K562 (cell line): ENCODE measurements around the gene TMEM69. TPM values are rescaled to one million over a fixed set of nuclear protein-coding genes. Genes with fewer than 3 reads are reported as not detected.

ENCODE experiments used
- EWSR1 ChIP-seq: fragments of 450-650 bp; IDR thresholded peaks from 2 replicates; pipeline ENCODE4 v1.6.1; 2018; ENCODE audit warnings: borderline replicate concordance, mild to moderate bottlenecking, low read depth, moderate library complexity; ENCODE audit not compliant: partially characterized antibody
- KDM4B ChIP-seq, 2 experiments: fragments of 450-650 bp in 1 of 2; sonication (generic) in 1 of 2; IDR thresholded peaks; 2 replicates each; pipeline ENCODE4 v1.6.1; 2016 to 2017; ENCODE audit warnings: borderline replicate concordance in 2 of 2, antibody characterized with exemption in 1 of 2, low read depth in 1 of 2, mild to moderate bottlenecking in 1 of 2
- MXI1 ChIP-seq: IDR thresholded peaks from 2 replicates; pipeline ENCODE4 v1.6.1; 2011; ENCODE audit warnings: low read depth, mild to moderate bottlenecking, improper control_type of control experiment, low read length
- PHB2 ChIP-seq: fragments of 450-650 bp; IDR thresholded peaks from 2 replicates; pipeline ENCODE4 v1.6.1; 2017; ENCODE audit warnings: low read depth
- RAD21 ChIP-seq, 2 experiments: fragments of 250-450 bp in 1 of 2; fragments of 450-650 bp in 1 of 2; sonication (Bioruptor Pico) in 1 of 2; formaldehyde crosslinking in 1 of 2; IDR thresholded peaks in 1 of 2; conservative IDR thresholded peaks in 1 of 2; 2 replicates each; pipeline versions ENCODE4 v1.4.0 to v1.8.0; 2020 to 2022; ENCODE audit warnings: mild to moderate bottlenecking in 2 of 2, moderate library complexity in 1 of 2
- RHOXF2B ChIP-seq: fragments of 250-450 bp; sonication (Bioruptor Pico); conservative IDR thresholded peaks from 2 replicates; pipeline ENCODE4 v1.5.1; 2021
- SMAD2 ChIP-seq: fragments of 150-350 bp; IDR thresholded peaks from 2 replicates; pipeline ENCODE4 v1.6.1; 2014; ENCODE audit warnings: low read depth, mild to moderate bottlenecking, low read length
- U2AF1 ChIP-seq: fragments of 200-400 bp; formaldehyde crosslinking; optimal IDR thresholded peaks from 2 replicates; pipeline ENCODE3; 2017; ENCODE audit warnings: mild to moderate bottlenecking, low read depth, low read length, moderate library complexity
- ZFP36 ChIP-seq: fragments of 150-350 bp; IDR thresholded peaks from 2 replicates; pipeline ENCODE4 v1.6.1; 2018; ENCODE audit warnings: low read length, low read depth; ENCODE audit not compliant: partially characterized antibody
- ZNF280A ChIP-seq: fragments of 450-650 bp; IDR thresholded peaks from 2 replicates; pipeline ENCODE4 v1.6.1; 2018; ENCODE audit warnings: mild to moderate bottlenecking, low read depth; ENCODE audit not compliant: partially characterized antibody
- ZNF395 ChIP-seq: fragments of 200-800 bp; sonication (Bioruptor generic); IDR thresholded peaks from 2 replicates; pipeline ENCODE4 v1.6.1; 2017; ENCODE audit warnings: missing genetic modification characterization, missing compliant biosample characterization
- ZNF408 ChIP-seq: fragments of 250-450 bp; sonication (Bioruptor Pico); IDR thresholded peaks from 2 replicates; pipeline ENCODE4 v1.4.0; 2020; ENCODE audit warnings: low read depth, mild to moderate bottlenecking, moderate library complexity
- polyA plus RNA-seq, 8 experiments: library from polyadenylated mRNA; depleted of rRNA in 4 of 8; stranded (reverse) in 5 of 8; unstranded in 3 of 8; fragments of >200 nt; fragmentation: Nextera tagmentation in 2 of 8; fragmentation: Illumina TruSeq in 1 of 8; extraction: Ambion mirVana in 2 of 8; extraction: Trizol in 1 of 8; gene quantifications; 2 replicates each; pipeline versions ENCODE4 v1.2.1 to v1.2.3, GENCODE V29; 2011 to 2014; ENCODE audit warnings: inconsistent platforms in 1 of 8, missing spikeins in 1 of 8
- total RNA-seq, 7 experiments: library from RNA; depleted of rRNA in 6 of 7; stranded (reverse); fragments of >200 nt in 6 of 7; fragmentation: Illumina TruSeq in 2 of 7; extraction: Trizol in 2 of 7; gene quantifications; 2 replicates each; pipeline versions ENCODE4 v1.2.1 to v1.2.3, GENCODE V29; 2011 to 2021; ENCODE audit warnings: low replicate concordance in 1 of 7
- TF ChIP-seq, protein P1 (sequence below): sonication (generic); formaldehyde crosslinking; IDR thresholded peaks from 2 replicates; pipeline ENCODE4 v1.8.1; 2023; ENCODE audit warnings: mild to moderate bottlenecking, missing genetic modification reagents
- TF ChIP-seq, protein P2 (sequence below): fragments of 450-650 bp; IDR thresholded peaks from 2 replicates; pipeline ENCODE4 v1.6.1; 2017; ENCODE audit warnings: antibody characterized with exemption, mild to moderate bottlenecking

Gene TMEM69
- total and polyA plus RNA-seq, 9 of the 15 experiments (the other 6 are each of a cell fraction or from before 2014, with no cell fraction given) = 47.3 to 248 (median 103) TPM

- TF ChIP-seq ZNF280A (no peak), ZNF395 (CRISPR knock-in tag) (peak; percentile 82; the same call in 1 of the 2 replicates), ZNF408 (CRISPR knock-in tag) (no peak), KDM4B (IDR thresholded peaks at IDR 0.05; ENCODE audit: borderline replicate concordance in 2 of 2, low read depth in 1 of 2) (0 out of 4 replicates have a peak, but pooled peaks of 1 of the 2 experiments have one; percentile 82), RHOXF2B (no peak), SMAD2 (no peak), PHB2 (no peak), U2AF1 (no peak), RAD21 (CRISPR knock-in tag; conservative IDR thresholded peaks at IDR 0.05 in 1 of 2, IDR thresholded peaks at IDR 0.05 in 1 of 2) (peak; percentile 17 to 30; a peak in 1 of 4 replicates), ZFP36 (no peak), EWSR1 (no peak), MXI1 (0 out of 2 replicates have a peak, but pooled peaks have one; percentile 34)
- TF ChIP-seq, protein P1, sequence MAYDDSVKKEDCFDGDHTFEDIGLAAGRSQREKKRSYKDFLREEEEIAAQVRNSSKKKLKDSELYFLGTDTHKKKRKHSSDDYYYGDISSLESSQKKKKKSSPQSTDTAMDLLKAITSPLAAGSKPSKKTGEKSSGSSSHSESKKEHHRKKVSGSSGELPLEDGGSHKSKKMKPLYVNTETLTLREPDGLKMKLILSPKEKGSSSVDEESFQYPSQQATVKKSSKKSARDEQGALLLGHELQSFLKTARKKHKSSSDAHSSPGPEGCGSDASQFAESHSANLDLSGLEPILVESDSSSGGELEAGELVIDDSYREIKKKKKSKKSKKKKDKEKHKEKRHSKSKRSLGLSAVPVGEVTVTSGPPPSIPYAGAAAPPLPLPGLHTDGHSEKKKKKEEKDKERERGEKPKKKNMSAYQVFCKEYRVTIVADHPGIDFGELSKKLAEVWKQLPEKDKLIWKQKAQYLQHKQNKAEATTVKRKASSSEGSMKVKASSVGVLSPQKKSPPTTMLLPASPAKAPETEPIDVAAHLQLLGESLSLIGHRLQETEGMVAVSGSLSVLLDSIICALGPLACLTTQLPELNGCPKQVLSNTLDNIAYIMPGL (CRISPR knock-in tag) = peak; percentile 63; the same call in 1 of the 2 replicates
- TF ChIP-seq, protein P2, sequence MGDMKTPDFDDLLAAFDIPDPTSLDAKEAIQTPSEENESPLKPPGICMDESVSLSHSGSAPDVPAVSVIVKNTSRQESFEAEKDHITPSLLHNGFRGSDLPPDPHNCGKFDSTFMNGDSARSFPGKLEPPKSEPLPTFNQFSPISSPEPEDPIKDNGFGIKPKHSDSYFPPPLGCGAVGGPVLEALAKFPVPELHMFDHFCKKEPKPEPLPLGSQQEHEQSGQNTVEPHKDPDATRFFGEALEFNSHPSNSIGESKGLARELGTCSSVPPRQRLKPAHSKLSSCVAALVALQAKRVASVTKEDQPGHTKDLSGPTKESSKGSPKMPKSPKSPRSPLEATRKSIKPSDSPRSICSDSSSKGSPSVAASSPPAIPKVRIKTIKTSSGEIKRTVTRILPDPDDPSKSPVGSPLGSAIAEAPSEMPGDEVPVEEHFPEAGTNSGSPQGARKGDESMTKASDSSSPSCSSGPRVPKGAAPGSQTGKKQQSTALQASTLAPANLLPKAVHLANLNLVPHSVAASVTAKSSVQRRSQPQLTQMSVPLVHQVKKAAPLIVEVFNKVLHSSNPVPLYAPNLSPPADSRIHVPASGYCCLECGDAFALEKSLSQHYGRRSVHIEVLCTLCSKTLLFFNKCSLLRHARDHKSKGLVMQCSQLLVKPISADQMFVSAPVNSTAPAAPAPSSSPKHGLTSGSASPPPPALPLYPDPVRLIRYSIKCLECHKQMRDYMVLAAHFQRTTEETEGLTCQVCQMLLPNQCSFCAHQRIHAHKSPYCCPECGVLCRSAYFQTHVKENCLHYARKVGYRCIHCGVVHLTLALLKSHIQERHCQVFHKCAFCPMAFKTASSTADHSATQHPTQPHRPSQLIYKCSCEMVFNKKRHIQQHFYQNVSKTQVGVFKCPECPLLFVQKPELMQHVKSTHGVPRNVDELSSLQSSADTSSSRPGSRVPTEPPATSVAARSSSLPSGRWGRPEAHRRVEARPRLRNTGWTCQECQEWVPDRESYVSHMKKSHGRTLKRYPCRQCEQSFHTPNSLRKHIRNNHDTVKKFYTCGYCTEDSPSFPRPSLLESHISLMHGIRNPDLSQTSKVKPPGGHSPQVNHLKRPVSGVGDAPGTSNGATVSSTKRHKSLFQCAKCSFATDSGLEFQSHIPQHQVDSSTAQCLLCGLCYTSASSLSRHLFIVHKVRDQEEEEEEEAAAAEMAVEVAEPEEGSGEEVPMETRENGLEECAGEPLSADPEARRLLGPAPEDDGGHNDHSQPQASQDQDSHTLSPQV = no peak
Observed at GRCh38 chr1:45687754-45688740, at the start of gene TMEM69 (continued).
